MM.1S (cell line): Measurements from ENCODE around the gene SAMSN1.

Experiments used
- DNase-seq: peaks from one replicate; pipeline ENCODE4 v3.0.0-alpha.2; 2015
- H2AFZ ChIP-seq: fragments of 300-600 bp; sonication (generic); 2 replicates; pipeline ENCODE4 v1.6.0; 2016; ENCODE audit warnings: antibody characterized with exemption, low read length
- H3F3A ChIP-seq: fragments of 300-600 bp; sonication (generic); 2 replicates; pipeline ENCODE4 v1.6.1; 2016; ENCODE audit warnings: mild to moderate bottlenecking, antibody characterized with exemption, low read length, moderate library complexity, mixed read lengths; ENCODE audit not compliant: insufficient read depth
- H3K27ac ChIP-seq: fragments of 300-600 bp; sonication (generic); 2 replicates; pipeline ENCODE4 v1.5.1; 2016; ENCODE audit warnings: mild to moderate bottlenecking, low read length
- H3K27me3 ChIP-seq: fragments of 300-600 bp; sonication (generic); replicated peaks from 2 replicates; pipeline ENCODE4 v1.6.0; 2016; ENCODE audit warnings: low read length; ENCODE audit not compliant: insufficient read depth
- H3K36me3 ChIP-seq: fragments of 300-600 bp; sonication (generic); replicated peaks from 2 replicates; pipeline ENCODE4 v1.6.1; 2016; ENCODE audit warnings: mild to moderate bottlenecking, low read length, mixed read lengths; ENCODE audit not compliant: insufficient read depth
- H3K4me1 ChIP-seq: fragments of 300-600 bp; sonication (generic); 2 replicates; pipeline ENCODE4 v1.6.1; 2016; ENCODE audit warnings: low read length, mixed read lengths
- H3K4me2 ChIP-seq: fragments of 300-600 bp; sonication (generic); 2 replicates; pipeline ENCODE4 v1.6.0; 2016; ENCODE audit warnings: low read depth, low read length
- H3K4me3 ChIP-seq: fragments of 300-600 bp; sonication (generic); 2 replicates; pipeline ENCODE4 v1.5.1; 2016; ENCODE audit warnings: low read length, mixed read lengths
- H3K79me2 ChIP-seq: fragments of 300-600 bp; sonication (generic); 2 replicates; pipeline ENCODE4 v1.6.1; 2016; ENCODE audit warnings: mixed run types, low read length, mixed read lengths
- H3K9ac ChIP-seq: fragments of 300-600 bp; sonication (generic); 2 replicates; pipeline ENCODE4 v1.6.1; 2016; ENCODE audit warnings: low read length, mixed read lengths
- H3K9me2 ChIP-seq: fragments of 300-600 bp; sonication (generic); replicated peaks from 2 replicates; pipeline ENCODE4 v1.6.1; 2016; ENCODE audit warnings: mild to moderate bottlenecking, low read length, mixed read lengths; ENCODE audit not compliant: insufficient read depth
- H3K9me3 ChIP-seq: fragments of 300-600 bp; sonication (generic); replicated peaks from 2 replicates; pipeline ENCODE4 v1.6.1; 2016; ENCODE audit warnings: mild to moderate bottlenecking, low read length, mixed read lengths; ENCODE audit not compliant: insufficient read depth
- H4K20me1 ChIP-seq: fragments of 300-600 bp; sonication (generic); 2 replicates; pipeline ENCODE4 v1.6.1; 2016; ENCODE audit warnings: mild to moderate bottlenecking, low read length, moderate library complexity, mixed read lengths; ENCODE audit not compliant: insufficient read depth
- EZH2 ChIP-seq: fragments of 300-600 bp; sonication (generic); optimal IDR thresholded peaks from 2 replicates; pipeline ENCODE3; 2017; ENCODE audit warnings: low read depth, mild to moderate bottlenecking, antibody characterized with exemption, low read length, mixed read lengths
- EZH2phosphoT487 ChIP-seq: fragments of 300-600 bp; sonication (generic); IDR thresholded peaks from 2 replicates; pipeline ENCODE4 v1.6.1; 2018; ENCODE audit warnings: antibody characterized with exemption, low read length
- TF ChIP-seq, protein P1 (sequence below): fragments of 300-600 bp; sonication (generic); IDR thresholded peaks from 2 replicates; pipeline ENCODE4 v1.5.1; 2016; ENCODE audit warnings: antibody characterized with exemption, low read length, mixed read lengths

The SAMSN1 gene

DNA sequence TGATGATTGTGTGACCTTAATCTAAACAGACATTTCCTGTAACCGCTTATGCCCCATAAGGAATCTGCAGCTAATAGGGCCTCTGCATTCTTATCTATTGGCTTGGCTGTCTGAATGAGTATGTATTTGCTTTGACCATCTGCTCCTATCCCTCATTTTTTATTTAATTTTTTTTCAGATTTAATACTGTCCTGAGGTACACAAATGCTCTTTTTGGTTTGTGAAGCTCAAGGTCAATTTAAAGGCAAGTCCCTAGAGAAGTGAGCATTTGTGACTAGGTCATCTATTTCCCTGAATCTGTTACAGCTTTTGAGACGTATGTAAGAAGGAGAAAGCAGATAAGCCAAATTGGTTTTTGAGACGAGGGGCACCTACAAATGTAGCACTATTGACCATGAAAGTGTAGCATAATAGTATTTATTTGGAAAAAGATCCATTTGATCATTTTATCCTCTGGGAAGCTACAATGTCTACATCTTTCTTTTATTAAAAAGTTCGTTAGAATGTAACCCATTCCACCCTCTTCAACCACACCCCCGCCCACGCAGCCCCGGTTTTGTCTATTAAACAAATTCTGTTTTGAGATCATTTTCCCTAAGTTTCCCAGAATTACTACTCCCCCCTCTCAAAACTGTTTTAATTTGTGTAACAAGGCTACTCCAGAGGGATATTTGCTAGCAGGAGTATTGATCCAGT lies 93.9 kb downstream of the SAMSN1 start:
- TF ChIP-seq, protein P1, sequence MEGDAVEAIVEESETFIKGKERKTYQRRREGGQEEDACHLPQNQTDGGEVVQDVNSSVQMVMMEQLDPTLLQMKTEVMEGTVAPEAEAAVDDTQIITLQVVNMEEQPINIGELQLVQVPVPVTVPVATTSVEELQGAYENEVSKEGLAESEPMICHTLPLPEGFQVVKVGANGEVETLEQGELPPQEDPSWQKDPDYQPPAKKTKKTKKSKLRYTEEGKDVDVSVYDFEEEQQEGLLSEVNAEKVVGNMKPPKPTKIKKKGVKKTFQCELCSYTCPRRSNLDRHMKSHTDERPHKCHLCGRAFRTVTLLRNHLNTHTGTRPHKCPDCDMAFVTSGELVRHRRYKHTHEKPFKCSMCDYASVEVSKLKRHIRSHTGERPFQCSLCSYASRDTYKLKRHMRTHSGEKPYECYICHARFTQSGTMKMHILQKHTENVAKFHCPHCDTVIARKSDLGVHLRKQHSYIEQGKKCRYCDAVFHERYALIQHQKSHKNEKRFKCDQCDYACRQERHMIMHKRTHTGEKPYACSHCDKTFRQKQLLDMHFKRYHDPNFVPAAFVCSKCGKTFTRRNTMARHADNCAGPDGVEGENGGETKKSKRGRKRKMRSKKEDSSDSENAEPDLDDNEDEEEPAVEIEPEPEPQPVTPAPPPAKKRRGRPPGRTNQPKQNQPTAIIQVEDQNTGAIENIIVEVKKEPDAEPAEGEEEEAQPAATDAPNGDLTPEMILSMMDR: no peak
- TF ChIP-seq EZH2 (no peak), EZH2phosphoT487 (no peak)

DNA sequence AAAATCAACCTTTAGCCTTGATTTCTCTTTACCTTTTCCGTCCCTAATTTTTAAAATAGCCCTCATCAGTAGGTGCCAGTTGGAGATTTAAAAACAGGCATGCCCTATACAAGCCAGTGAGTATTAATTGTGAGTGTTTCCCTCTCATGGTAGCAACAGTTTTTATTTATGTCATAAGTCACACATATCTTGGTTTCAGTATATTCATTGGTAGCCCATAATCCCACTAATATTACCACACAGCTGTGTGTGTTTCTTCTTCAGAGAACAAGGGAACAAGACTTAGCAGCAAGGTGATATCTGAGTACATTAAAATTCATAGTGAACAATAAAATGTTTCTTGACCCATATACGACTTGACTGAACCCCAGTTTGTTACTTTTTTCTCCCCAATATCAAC lies 94.6 kb downstream of the SAMSN1 start:
- H3K36me3 ChIP-seq: no peaks in the 10 kb centered on the region
- H3K4me3 ChIP-seq: no peak overlapping the region
- H4K20me1 ChIP-seq: no peaks in the 10 kb centered on the region
- H3K27ac ChIP-seq: no peak overlapping the region
- DNase-seq: no peak
- H3K4me2 ChIP-seq: no peak overlapping the region
- no peaks in the 10 kb centered on the region for H3K27me3 ChIP-seq
- H3K9ac ChIP-seq: no peak overlapping the region
- no peaks in the 10 kb centered on the region for H3K79me2 ChIP-seq
- peaks cover 28% of the 10 kb centered on the region for H3K4me1 ChIP-seq
- TF ChIP-seq EZH2phosphoT487 (no peak), EZH2 (no peak)
- TF ChIP-seq, protein P1: no peak
- H3K9me3 ChIP-seq: no peaks in the 10 kb centered on the region
- H2AFZ ChIP-seq: no peak overlapping the region
- H3F3A ChIP-seq: peaks cover 21% of the 10 kb centered on the region
- H3K9me2 ChIP-seq: no peaks in the 10 kb centered on the region

More for the DNA sequence above, 93.9 kb downstream of the SAMSN1 start:
- Histone ChIP-seq H3K4me1 (peaks cover 28% of the 10 kb centered on the region), H3K79me2 (no peaks in the 10 kb centered on the region), H2AFZ (no peak overlapping the region), H3K4me3 (no peak overlapping the region), H3K27me3 (no peaks in the 10 kb centered on the region), H3K36me3 (no peaks in the 10 kb centered on the region), H4K20me1 (no peaks in the 10 kb centered on the region), H3K9me3 (no peaks in the 10 kb centered on the region), H3K4me2 (no peak overlapping the region), H3K9me2 (no peaks in the 10 kb centered on the region), H3F3A (peaks cover 21% of the 10 kb centered on the region), H3K9ac (no peak overlapping the region), H3K27ac (no peak overlapping the region)
- DNase-seq: no peak

DNA sequence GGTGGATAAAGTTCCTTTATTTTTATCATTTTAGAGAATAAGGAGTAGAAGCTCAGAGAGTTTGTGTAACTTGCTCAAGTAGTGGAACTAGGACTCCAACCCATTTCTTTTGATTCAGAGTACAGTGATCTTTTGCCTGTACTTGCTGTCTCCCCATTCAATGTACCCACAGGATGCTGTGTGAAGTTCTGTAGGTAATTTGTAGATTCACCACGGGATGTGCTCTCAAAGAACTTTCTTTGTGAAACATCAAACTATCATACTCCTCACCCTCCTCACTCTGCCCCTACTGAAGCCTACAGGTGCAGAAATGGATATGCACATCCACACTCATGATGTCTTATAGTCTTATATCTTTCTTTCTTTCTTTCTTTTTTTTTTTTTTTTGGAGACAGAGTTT lies 97.3 kb downstream of the SAMSN1 start:
- no peak for DNase-seq
- H3K27ac ChIP-seq: no peak overlapping the region
- no peaks in the 10 kb centered on the region for H3K9me3 ChIP-seq
- H4K20me1 ChIP-seq: no peaks in the 10 kb centered on the region
- H3K9me2 ChIP-seq: no peaks in the 10 kb centered on the region
- peaks cover 17% of the 10 kb centered on the region for H3K4me1 ChIP-seq
- no peak overlapping the region for H2AFZ ChIP-seq
- no peak overlapping the region for H3K9ac ChIP-seq
- TF ChIP-seq EZH2 (no peak), EZH2phosphoT487 (no peak)
- TF ChIP-seq, protein P1: no peak
- no peaks in the 10 kb centered on the region for H3K36me3 ChIP-seq
- no peak overlapping the region for H3K4me3 ChIP-seq
- H3F3A ChIP-seq: peaks cover 9% of the 10 kb centered on the region
- H3K4me2 ChIP-seq: no peak overlapping the region
- no peaks in the 10 kb centered on the region for H3K27me3 ChIP-seq
- no peaks in the 10 kb centered on the region for H3K79me2 ChIP-seq
